HEK293 (cell line): ENCODE data around the gene ADAMTS12.

ENCODE experiments used
- CTCF ChIA-PET: fragments of 350-600 bp; formaldehyde crosslinking; extraction: SDS; loops from one replicate; lab custom pipeline; 2021; ENCODE audit warnings: antibody characterized with exemption; lab: Yijun Ruan, JAX
- POLR2A ChIA-PET: fragments of 300-600 bp; formaldehyde crosslinking; extraction: SDS; loops from one replicate; lab custom pipeline; 2020; ENCODE audit warnings: antibody characterized with exemption, inconsistent platforms; lab: Yijun Ruan, JAX
- H3K27ac ChIP-seq: fragments of 200-500 bp; sonication (Bioruptor generic); 2 replicates; pipeline ENCODE4 v1.5.1; 2014; ENCODE audit warnings: low read depth, low read length, control low read depth, inconsistent platforms; ENCODE audit errors: extremely low read depth
- H3K36me3 ChIP-seq, 2 experiments: fragments of 200-500 bp in 1 of 2; sonication (Bioruptor generic) in 1 of 2; 1 replicate in 1 of 2; 2 replicates in 1 of 2; pipeline ENCODE4 v1.5.1; 2014 to 2017; ENCODE audit warnings: inconsistent platforms in 2 of 2, low read length in 2 of 2; ENCODE audit not compliant: control insufficient read depth in 2 of 2, insufficient read depth in 1 of 2
- H3K4me1 ChIP-seq: fragments of 200-500 bp; sonication (Bioruptor generic); 2 replicates; pipeline ENCODE4 v1.5.1; 2014; ENCODE audit warnings: mild to moderate bottlenecking, low read length, inconsistent platforms; ENCODE audit not compliant: control insufficient read depth, insufficient read depth
- H3K4me3 ChIP-seq: 2 replicates; pipeline ENCODE4 v1.5.1; 2011; ENCODE audit warnings: low read depth, mild to moderate bottlenecking, control low read depth, low read length, moderate library complexity
- H3K9me3 ChIP-seq: fragments of 200-500 bp; sonication (Bioruptor generic); 2 replicates; pipeline ENCODE4 v1.5.1; 2014; ENCODE audit warnings: low read depth, low read length, inconsistent platforms; ENCODE audit not compliant: control insufficient read depth, insufficient read depth
- BCL11A ChIP-seq: fragments of 450-650 bp; formaldehyde crosslinking; IDR thresholded peaks from 2 replicates; pipeline ENCODE4 v1.5.1; 2016; ENCODE audit warnings: low read depth, missing biosample characterization, missing genetic modification characterization
- OVOL3 ChIP-seq: fragments of 450-650 bp; formaldehyde crosslinking; IDR thresholded peaks from 2 replicates; pipeline ENCODE4 v1.5.1; 2016; ENCODE audit warnings: missing biosample characterization, missing genetic modification characterization
- TSHZ1 ChIP-seq: fragments of 450-650 bp; formaldehyde crosslinking; IDR thresholded peaks from 2 replicates; pipeline ENCODE4 v1.5.1; 2016; ENCODE audit warnings: missing biosample characterization, missing genetic modification characterization, borderline replicate concordance
- ZBTB20 ChIP-seq: fragments of 450-650 bp; formaldehyde crosslinking; IDR thresholded peaks from 2 replicates; pipeline ENCODE4 v1.5.1; 2016; ENCODE audit warnings: missing biosample characterization, missing genetic modification characterization
- ZBTB44 ChIP-seq: fragments of 450-650 bp; IDR thresholded peaks from 2 replicates; pipeline ENCODE4 v1.5.1; 2018; ENCODE audit warnings: missing biosample characterization, mild to moderate bottlenecking, missing genetic modification characterization
- ZNF37A ChIP-seq: fragments of 450-650 bp; IDR thresholded peaks from 2 replicates; pipeline ENCODE4 v1.5.1; 2018; ENCODE audit warnings: missing biosample characterization, missing genetic modification characterization
- ZNF391 ChIP-seq: fragments of 450-650 bp; formaldehyde crosslinking; IDR thresholded peaks from 2 replicates; pipeline ENCODE4 v1.5.1; 2016; ENCODE audit warnings: low read depth, missing biosample characterization, missing genetic modification characterization, borderline replicate concordance
- ZNF510 ChIP-seq: fragments of 450-650 bp; formaldehyde crosslinking; IDR thresholded peaks from 2 replicates; pipeline ENCODE4 v1.5.1; 2018; ENCODE audit warnings: mild to moderate bottlenecking, missing genetic modification characterization, missing biosample characterization; ENCODE audit not compliant: insufficient replicate concordance
- ZNF623 ChIP-seq: fragments of 450-650 bp; formaldehyde crosslinking; IDR thresholded peaks from 2 replicates; pipeline ENCODE4 v1.5.1; 2016; ENCODE audit warnings: missing biosample characterization, missing genetic modification characterization
- ZNF626 ChIP-seq: fragments of 450-650 bp; sonication (Bioruptor Pico); formaldehyde crosslinking; IDR thresholded peaks from 2 replicates; pipeline ENCODE4 v1.5.1; 2018; ENCODE audit warnings: missing biosample characterization, missing genetic modification characterization, inconsistent platforms
- ZNF747 ChIP-seq: fragments of 450-650 bp; formaldehyde crosslinking; IDR thresholded peaks from 2 replicates; pipeline ENCODE4 v1.5.1; 2016; ENCODE audit warnings: missing biosample characterization, missing genetic modification characterization
- ZNF768 ChIP-seq: fragments of 450-650 bp; formaldehyde crosslinking; IDR thresholded peaks from 2 replicates; pipeline ENCODE4 v1.5.1; 2018; ENCODE audit warnings: missing biosample characterization, mild to moderate bottlenecking, missing genetic modification characterization
- ZNF792 ChIP-seq: fragments of 450-650 bp; formaldehyde crosslinking; IDR thresholded peaks from 2 replicates; pipeline ENCODE4 v1.5.1; 2016; ENCODE audit warnings: missing biosample characterization, missing genetic modification characterization
- TF ChIP-seq, protein P1 (sequence below): fragments of 450-650 bp; formaldehyde crosslinking; IDR thresholded peaks from 2 replicates; pipeline ENCODE4 v1.5.1; 2017; ENCODE audit warnings: missing biosample characterization, missing genetic modification characterization
- TF ChIP-seq, protein P2 (sequence below): fragments of 450-650 bp; formaldehyde crosslinking; IDR thresholded peaks from 2 replicates; pipeline ENCODE4 v1.5.1; 2016; ENCODE audit warnings: missing biosample characterization, missing genetic modification characterization

The ADAMTS12 gene

DNA sequence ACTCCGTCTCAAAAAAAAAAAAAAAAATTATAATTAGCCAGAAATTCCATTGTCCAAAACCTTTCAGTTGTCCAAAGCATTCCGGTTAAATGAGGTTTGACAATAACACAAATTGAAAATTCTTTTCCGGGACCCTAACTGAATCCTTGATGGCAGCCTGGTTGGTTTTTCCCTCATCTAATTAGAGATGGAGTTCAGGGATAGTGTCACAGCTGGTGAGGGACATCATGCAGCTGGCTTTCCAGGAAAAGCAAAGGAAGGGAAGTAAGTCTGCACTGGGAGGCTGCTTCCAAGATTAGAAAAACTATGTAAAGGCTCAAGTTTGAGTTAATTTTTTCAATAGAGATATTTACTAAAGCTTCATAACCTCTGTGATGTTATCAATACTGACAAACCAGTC lies 195.4 kb downstream of the ADAMTS12 start (continued):
- TF ChIP-seq, protein P1, sequence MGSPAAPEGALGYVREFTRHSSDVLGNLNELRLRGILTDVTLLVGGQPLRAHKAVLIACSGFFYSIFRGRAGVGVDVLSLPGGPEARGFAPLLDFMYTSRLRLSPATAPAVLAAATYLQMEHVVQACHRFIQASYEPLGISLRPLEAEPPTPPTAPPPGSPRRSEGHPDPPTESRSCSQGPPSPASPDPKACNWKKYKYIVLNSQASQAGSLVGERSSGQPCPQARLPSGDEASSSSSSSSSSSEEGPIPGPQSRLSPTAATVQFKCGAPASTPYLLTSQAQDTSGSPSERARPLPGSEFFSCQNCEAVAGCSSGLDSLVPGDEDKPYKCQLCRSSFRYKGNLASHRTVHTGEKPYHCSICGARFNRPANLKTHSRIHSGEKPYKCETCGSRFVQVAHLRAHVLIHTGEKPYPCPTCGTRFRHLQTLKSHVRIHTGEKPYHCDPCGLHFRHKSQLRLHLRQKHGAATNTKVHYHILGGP (tag by site-specific recombination) = no peak
- TF ChIP-seq ZNF37A = no peak
- TF ChIP-seq OVOL3 (tag by site-specific recombination) = no peak
- no peak for TF ChIP-seq ZNF792 (tag by site-specific recombination)
- TF ChIP-seq, protein P2, sequence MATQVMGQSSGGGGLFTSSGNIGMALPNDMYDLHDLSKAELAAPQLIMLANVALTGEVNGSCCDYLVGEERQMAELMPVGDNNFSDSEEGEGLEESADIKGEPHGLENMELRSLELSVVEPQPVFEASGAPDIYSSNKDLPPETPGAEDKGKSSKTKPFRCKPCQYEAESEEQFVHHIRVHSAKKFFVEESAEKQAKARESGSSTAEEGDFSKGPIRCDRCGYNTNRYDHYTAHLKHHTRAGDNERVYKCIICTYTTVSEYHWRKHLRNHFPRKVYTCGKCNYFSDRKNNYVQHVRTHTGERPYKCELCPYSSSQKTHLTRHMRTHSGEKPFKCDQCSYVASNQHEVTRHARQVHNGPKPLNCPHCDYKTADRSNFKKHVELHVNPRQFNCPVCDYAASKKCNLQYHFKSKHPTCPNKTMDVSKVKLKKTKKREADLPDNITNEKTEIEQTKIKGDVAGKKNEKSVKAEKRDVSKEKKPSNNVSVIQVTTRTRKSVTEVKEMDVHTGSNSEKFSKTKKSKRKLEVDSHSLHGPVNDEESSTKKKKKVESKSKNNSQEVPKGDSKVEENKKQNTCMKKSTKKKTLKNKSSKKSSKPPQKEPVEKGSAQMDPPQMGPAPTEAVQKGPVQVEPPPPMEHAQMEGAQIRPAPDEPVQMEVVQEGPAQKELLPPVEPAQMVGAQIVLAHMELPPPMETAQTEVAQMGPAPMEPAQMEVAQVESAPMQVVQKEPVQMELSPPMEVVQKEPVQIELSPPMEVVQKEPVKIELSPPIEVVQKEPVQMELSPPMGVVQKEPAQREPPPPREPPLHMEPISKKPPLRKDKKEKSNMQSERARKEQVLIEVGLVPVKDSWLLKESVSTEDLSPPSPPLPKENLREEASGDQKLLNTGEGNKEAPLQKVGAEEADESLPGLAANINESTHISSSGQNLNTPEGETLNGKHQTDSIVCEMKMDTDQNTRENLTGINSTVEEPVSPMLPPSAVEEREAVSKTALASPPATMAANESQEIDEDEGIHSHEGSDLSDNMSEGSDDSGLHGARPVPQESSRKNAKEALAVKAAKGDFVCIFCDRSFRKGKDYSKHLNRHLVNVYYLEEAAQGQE = no peak
- TF ChIP-seq ZNF768 = no peak
- no peak for TF ChIP-seq ZBTB20

- CTCF ChIA-PET = interaction anchor here (0.5 kb wide), 1 partner anchor 102 kb away, joined by 3 read pairs; no protein-coding TSS in a partner anchor
- Histone ChIP-seq H3K36me3 (no peaks in the 10 kb centered on the region), H3K4me1 (no peaks in the 10 kb centered on the region), H3K9me3 (no peaks in the 10 kb centered on the region; the same call in 1 of the 2 replicates)
- POLR2A ChIA-PET = no interaction called here
- TF ChIP-seq ZNF510 (tag by site-specific recombination) (no peak), ZNF391 (tag by site-specific recombination) (no peak), ZNF747 (tag by site-specific recombination) (no peak), ZNF623 (tag by site-specific recombination) (no peak), OVOL3 (tag by site-specific recombination) (no peak), ZNF626 (tag by site-specific recombination) (no peak), BCL11A (tag by site-specific recombination) (no peak), ZBTB44 (no peak), TSHZ1 (no peak)
- TF ChIP-seq, all 188 proteins: peak for 0
- Histone ChIP-seq H3K27ac (no peak overlapping the region), H3K4me3 (no peak overlapping the region)
Measured at GRCh38 chr5:33692980-33693379, 198.8 kb downstream of the ADAMTS12 start.
